Measurements from ENCODE around the gene ARID5A. TPM values are rescaled to one million over a fixed set of nuclear protein-coding genes. Genes with fewer than 3 reads are reported as not detected.
A peak's percentile ranks its signal among the peaks of the same experiment; 100 is the strongest.

The ARID5A gene
- total and polyA plus RNA-seq, 2 experiments from 2014 or later, result 5.5 to 7.7 TPM

- H3K79me2 ChIP-seq (replicated peaks; ENCODE audit: insufficient read depth), result no peaks in the 10 kb centered on the region
- no peak overlapping the region for H3K4me2 ChIP-seq
- Mint-ChIP-seq H3K36me3 (ENCODE audit: low read depth) (no peaks in the 10 kb centered on the region), H3K9me3 (no peaks in the 10 kb centered on the region), H3K27ac (no peak overlapping the region; the same call in 1 of the 2 replicates), H3K4me1 (peaks cover 8% of the 10 kb centered on the region), H3K4me3 (no peak overlapping the region), H3K27me3 (ENCODE audit: insufficient read depth, low read depth, poor library complexity) (no peaks in the 10 kb centered on the region)
- no peak overlapping the region for H2AFZ ChIP-seq
- no peak overlapping the region for H3K27ac ChIP-seq (ENCODE audit: low read depth)
- peak; percentile 81 for DNase-seq (ENCODE audit: low spot score)
- TF ChIP-seq JUNB (IDR thresholded peaks at IDR 0.05; ENCODE audit: unreplicated experiment) (no peak), NANOG (IDR thresholded peaks at IDR 0.05; ENCODE audit: borderline replicate concordance) (no peak), ETS1 (IDR thresholded peaks at IDR 0.05) (no peak), REST (IDR thresholded peaks at IDR 0.05; ENCODE audit: unreplicated experiment) (no peak), CTCF (conservative IDR thresholded peaks at IDR 0.05; ENCODE audit: low read depth in 2 of 2) (no peak), EZH2 (IDR thresholded peaks at IDR 0.05; ENCODE audit: low read depth, unreplicated experiment) (no peak)
- TF ChIP-seq, protein P1, sequence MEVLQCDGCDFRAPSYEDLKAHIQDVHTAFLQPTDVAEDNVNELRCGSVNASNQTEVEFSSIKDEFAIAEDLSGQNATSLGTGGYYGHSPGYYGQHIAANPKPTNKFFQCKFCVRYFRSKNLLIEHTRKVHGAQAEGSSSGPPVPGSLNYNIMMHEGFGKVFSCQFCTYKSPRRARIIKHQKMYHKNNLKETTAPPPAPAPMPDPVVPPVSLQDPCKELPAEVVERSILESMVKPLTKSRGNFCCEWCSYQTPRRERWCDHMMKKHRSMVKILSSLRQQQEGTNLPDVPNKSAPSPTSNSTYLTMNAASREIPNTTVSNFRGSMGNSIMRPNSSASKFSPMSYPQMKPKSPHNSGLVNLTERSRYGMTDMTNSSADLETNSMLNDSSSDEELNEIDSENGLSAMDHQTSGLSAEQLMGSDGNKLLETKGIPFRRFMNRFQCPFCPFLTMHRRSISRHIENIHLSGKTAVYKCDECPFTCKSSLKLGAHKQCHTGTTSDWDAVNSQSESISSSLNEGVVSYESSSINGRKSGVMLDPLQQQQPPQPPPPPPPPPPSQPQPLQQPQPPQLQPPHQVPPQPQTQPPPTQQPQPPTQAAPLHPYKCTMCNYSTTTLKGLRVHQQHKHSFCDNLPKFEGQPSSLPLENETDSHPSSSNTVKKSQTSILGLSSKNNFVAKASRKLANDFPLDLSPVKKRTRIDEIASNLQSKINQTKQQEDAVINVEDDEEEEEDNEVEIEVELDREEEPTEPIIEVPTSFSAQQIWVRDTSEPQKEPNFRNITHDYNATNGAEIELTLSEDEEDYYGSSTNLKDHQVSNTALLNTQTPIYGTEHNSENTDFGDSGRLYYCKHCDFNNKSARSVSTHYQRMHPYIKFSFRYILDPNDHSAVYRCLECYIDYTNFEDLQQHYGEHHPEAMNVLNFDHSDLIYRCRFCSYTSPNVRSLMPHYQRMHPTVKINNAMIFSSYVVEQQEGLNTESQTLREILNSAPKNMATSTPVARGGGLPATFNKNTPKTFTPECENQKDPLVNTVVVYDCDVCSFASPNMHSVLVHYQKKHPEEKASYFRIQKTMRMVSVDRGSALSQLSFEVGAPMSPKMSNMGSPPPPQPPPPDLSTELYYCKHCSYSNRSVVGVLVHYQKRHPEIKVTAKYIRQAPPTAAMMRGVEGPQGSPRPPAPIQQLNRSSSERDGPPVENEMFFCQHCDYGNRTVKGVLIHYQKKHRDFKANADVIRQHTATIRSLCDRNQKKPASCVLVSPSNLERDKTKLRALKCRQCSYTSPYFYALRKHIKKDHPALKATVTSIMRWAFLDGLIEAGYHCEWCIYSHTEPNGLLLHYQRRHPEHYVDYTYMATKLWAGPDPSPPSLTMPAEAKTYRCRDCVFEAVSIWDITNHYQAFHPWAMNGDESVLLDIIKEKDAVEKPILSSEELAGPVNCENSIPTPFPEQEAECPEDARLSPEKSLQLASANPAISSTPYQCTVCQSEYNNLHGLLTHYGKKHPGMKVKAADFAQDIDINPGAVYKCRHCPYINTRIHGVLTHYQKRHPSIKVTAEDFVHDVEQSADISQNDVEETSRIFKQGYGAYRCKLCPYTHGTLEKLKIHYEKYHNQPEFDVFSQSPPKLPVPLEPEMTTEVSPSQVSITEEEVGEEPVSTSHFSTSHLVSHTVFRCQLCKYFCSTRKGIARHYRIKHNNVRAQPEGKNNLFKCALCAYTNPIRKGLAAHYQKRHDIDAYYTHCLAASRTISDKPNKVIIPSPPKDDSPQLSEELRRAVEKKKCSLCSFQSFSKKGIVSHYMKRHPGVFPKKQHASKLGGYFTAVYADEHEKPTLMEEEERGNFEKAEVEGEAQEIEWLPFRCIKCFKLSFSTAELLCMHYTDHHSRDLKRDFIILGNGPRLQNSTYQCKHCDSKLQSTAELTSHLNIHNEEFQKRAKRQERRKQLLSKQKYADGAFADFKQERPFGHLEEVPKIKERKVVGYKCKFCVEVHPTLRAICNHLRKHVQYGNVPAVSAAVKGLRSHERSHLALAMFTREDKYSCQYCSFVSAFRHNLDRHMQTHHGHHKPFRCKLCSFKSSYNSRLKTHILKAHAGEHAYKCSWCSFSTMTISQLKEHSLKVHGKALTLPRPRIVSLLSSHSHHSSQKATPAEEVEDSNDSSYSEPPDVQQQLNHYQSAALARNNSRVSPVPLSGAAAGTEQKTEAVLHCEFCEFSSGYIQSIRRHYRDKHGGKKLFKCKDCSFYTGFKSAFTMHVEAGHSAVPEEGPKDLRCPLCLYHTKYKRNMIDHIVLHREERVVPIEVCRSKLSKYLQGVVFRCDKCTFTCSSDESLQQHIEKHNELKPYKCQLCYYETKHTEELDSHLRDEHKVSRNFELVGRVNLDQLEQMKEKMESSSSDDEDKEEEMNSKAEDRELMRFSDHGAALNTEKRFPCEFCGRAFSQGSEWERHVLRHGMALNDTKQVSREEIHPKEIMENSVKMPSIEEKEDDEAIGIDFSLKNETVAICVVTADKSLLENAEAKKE (CRISPR knock-in tag; IDR thresholded peaks at IDR 0.05), result no peak
- H3K36me3 ChIP-seq (ENCODE audit: insufficient read depth), result no peaks in the 10 kb centered on the region
- peak; percentile 98 for ATAC-seq
- H3K9me2 ChIP-seq (ENCODE audit: insufficient read depth), result peaks cover 6% of the 10 kb centered on the region
- H3F3A ChIP-seq (replicated peaks; ENCODE audit: low read depth), result no peaks in the 10 kb centered on the region
- H3K4me1 ChIP-seq (ENCODE audit: insufficient read depth), result no peaks in the 10 kb centered on the region
- no peaks in the 10 kb centered on the region for H3K27me3 ChIP-seq (ENCODE audit: insufficient read depth)
- no peaks in the 10 kb centered on the region for H4K20me1 ChIP-seq (replicated peaks; ENCODE audit: insufficient read depth)
- H3K4me3 ChIP-seq, result no peak overlapping the region
Observed at GRCh38 chr2:96565111-96565510, 28.6 kb downstream of the ARID5A start.
